ENCODE measurements around the gene CRAMP1.

DNA sequence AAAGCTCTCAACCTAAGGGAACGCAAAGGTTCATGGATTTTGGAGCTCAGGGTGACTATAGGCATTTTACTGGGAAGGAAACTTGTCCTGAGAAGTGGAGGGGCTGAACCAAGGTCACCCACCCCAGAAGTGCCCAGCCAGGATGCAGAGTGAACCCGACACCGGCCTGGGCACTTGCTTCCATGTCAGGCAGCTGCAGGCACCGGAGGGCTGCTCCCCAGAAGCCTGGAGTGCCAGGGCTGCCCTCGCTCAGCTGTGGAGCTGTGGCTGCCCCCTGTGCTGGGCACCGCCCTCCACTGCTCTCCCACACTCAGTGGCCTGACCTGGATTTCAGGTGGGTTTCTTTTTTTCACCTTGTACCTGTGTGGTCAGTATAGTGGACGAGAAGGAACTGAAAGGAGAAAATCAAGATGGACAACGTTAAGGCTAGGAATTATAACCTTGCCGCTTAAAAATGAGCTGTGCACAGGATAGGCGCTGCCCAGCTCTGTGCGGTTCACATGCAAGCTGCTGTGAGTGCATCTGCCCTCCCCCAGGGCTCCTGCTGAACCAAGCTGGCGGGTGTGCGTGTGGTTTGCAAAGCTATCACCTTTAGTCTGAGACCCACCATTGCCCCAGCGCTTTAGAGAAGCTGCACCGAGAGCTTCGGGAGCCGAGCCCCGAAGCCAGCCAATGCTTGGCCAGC lies 96.1 kb downstream of the CRAMP1 start:
- TF ChIP-seq EZH2phosphoT487 (IDR thresholded peaks at IDR 0.05; ENCODE audit: insufficient read depth, low read depth) (no peak), EZH2 (IDR thresholded peaks at IDR 0.05; ENCODE audit: insufficient read depth, poor library complexity, severe bottlenecking) (no peak)

All from GM23248 (cell line).